Adrenal gland (tissue), 12 donors: ENCODE measurements around the gene BCAT1. TPM values are rescaled to one million over a fixed set of nuclear protein-coding genes. Genes with fewer than 3 reads are reported as not detected.

Experiments
- DNase-seq, 7 donors: peaks; one replicate each; pipeline ENCODE4 v3.0.0-alpha.2; 2019 to 2020
- H3K27ac ChIP-seq, 5 donors: fragments of 200-600 bp; sonication (generic) in 4 of 5; 1 replicate in 3 of 5; 2 replicates in 2 of 5; pipeline versions ENCODE4 v1.5.1 to v1.8.0; 2016 to 2020; ENCODE audit warnings: mild to moderate bottlenecking in 1 of 5
- H3K27me3 ChIP-seq: fragments of 200-600 bp; 2 replicates; pipeline ENCODE4 v1.8.0; 2021
- H3K36me3 ChIP-seq, 2 donors: fragments of 200-600 bp; replicated peaks in 1 of 2; 1 replicate in 1 of 2; 2 replicates in 1 of 2; pipeline versions ENCODE4 v1.5.1 to v1.8.0; 2018 to 2022
- H3K4me1 ChIP-seq, 2 donors: fragments of 200-600 bp; replicated peaks in 1 of 2; 1 replicate in 1 of 2; 2 replicates in 1 of 2; pipeline versions ENCODE4 v1.5.1 to v1.8.0; 2018 to 2021
- H3K4me3 ChIP-seq, 4 donors: fragments of 200-600 bp; sonication (generic) in 3 of 4; one replicate each; pipeline ENCODE4 v1.5.1; 2016 to 2018
- H3K9me3 ChIP-seq, 3 donors: fragments of 200-600 bp; sonication (generic) in 1 of 3; replicated peaks in 1 of 3; 1 replicate in 2 of 3; 2 replicates in 1 of 3; pipeline versions ENCODE4 v1.5.1 to v1.8.0; 2016 to 2021
- CTCF ChIP-seq, 6 experiments: fragments of 450-650 bp in 4 of 6; fragments of 200-600 bp in 2 of 6; sonication (generic) in 1 of 6; IDR thresholded peaks; 1 replicate in 5 of 6; 2 replicates in 1 of 6; pipeline versions ENCODE4 v1.5.1 to v1.8.0; 2016 to 2021; ENCODE audit warnings: antibody characterized with exemption in 6 of 6, mild to moderate bottlenecking in 2 of 6, moderate library complexity in 1 of 6
- POLR2A ChIP-seq, 2 donors: fragments of 450-650 bp; IDR thresholded peaks; one replicate each; pipeline ENCODE4 v1.6.1; 2017; ENCODE audit warnings: antibody characterized with exemption in 2 of 2, mild to moderate bottlenecking in 2 of 2, moderate library complexity in 1 of 2
- WGBS, 4 donors: extraction: QIAGEN DNeasy Blood & Tissue Kit in 2 of 4; methylation state at CpG; one replicate each; pipeline versions ENCODE4 v1.1.5 to v1.1.7; 2013 to 2017; 5-methylcytosine and 5-hydroxymethylcytosine counted together
- intact Hi-C, 2 donors: fragments of 100-400 bp; cut with DNase I; formaldehyde crosslinking; loops; one replicate each; pipeline versions ENCODE4 v1.14.1 to v1.15.0; 2022 to 2023
- polyA plus RNA-seq, 3 donors: library from polyadenylated mRNA; stranded (reverse); fragments of 200-250 nt in 2 of 3; fragments of 350-450 nt in 1 of 3; fragmentation: Illumina TruSeq in 1 of 3; extraction: RNeasy Lipid Tissue Mini Kit (QIAGEN cat#74804) in 1 of 3; gene quantifications; one replicate each; pipeline ENCODE4 v1.2.3, GENCODE V29; 2013 to 2014
- total RNA-seq, 9 donors: library from RNA; depleted of rRNA in 4 of 9; stranded (reverse); fragments of >200 nt in 4 of 9; fragments of 120-200 nt in 1 of 9; fragmentation: NEBNext Ultra II Directional in 1 of 9; extraction: Animal tissue kit (Norgen Biotek cat#: 25700) in 1 of 9; gene quantifications; one replicate each; pipeline versions ENCODE4 v1.1.0 to v1.2.4, GENCODE V29; 2013 to 2023
- donor health status: healthy with polysubstance abuse.
- donor health status: Bipolar disorder and iron deficiency.
- donor health status: DM: yes; HTN: yes; CAD: no.
- donor health status: DM: no; HTN: no; CAD: no.
- donor health status: DM: no; HTN: no; CAD: no.
- donor health status: DM: yes; HTN: yes; CAD: no.

The BCAT1 gene
- total and polyA plus RNA-seq, 12 donors, result 2.1 to 41.5 (median 20.1) TPM

DNA sequence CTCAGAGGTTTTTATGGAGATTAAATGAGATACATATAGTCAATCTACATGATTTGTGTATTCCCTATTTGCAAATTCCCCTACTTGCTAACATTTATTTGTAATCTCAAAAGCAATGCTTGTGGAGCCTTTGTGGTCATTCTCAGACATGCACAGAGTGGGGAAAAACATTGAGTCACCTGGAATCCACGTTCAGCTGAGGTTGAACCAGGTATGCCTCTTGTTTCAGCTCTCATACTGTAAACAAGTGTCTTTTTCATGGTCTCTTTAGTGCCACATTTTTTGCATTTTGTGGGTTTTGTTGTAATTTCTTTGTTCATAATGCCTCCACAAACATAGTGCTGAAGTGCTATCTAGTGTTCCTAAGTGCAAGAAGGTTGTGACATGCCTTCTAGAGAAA is 181.9 kb downstream of the BCAT1 start:
- H3K27me3 ChIP-seq, result no peaks in the 10 kb centered on the region
- TF ChIP-seq POLR2A (IDR thresholded peaks at IDR 0.05) (no peak), CTCF (IDR thresholded peaks at IDR 0.05) (no peak)
- no peak overlapping the region for H3K27ac ChIP-seq
- 66 to 90% (median 74%) methylated on average over 1 of the region's 1 CpG for WGBS, 4 donors
- H3K9me3 ChIP-seq, result no peaks in the 10 kb centered on the region
- no peak for DNase-seq
- no peaks in the 10 kb centered on the region for H3K4me1 ChIP-seq
- intact Hi-C loops, result no loop called here
- H3K36me3 ChIP-seq, result no peaks in the 10 kb centered on the region
- H3K4me3 ChIP-seq, result no peak overlapping the region

GRCh38 chr12:24764712-24765111 is 184.2 kb downstream of the BCAT1 start:
- Histone ChIP-seq H3K4me1 (no peaks in the 10 kb centered on the region), H3K27ac (no peak overlapping the region)

DNA sequence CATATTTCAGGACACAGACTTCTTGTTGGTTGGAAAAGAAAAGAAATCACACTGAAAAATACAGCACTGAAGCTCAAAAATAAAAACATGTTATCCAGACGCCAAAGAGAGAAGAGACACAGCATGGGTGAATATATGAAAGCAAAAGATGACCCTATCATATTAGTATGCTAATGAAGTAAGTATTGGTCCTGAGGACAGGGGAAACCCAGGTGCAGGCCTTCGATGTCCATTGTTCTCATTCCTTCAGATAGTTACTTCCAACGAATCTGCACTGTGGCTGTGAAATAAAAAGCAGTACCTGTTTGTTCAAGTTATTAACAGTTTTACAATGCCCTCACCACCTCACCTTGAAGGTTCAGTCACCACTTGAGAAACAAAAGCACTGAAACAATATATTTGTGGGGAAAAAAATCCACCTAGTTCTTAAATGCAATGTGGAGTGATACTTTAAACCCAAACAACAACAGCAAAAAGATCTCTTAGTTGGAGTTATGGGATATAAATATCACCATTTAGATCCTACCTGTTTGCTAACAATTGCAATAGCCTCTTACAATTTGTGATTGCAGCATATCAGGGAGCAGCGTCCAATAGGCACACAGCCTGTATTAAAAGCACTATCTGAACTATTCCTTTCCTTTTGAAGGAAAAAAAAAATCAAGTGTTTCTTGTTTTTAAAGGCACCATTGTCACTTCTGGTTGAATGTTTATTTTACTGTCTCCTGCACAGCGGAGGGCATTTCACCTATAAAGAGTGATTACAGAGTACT is 188.1 kb downstream of the BCAT1 start:
- Histone ChIP-seq H3K36me3 (no peaks in the 10 kb centered on the region), H3K27ac (no peak overlapping the region), H3K9me3 (no peaks in the 10 kb centered on the region), H3K27me3 (no peaks in the 10 kb centered on the region), H3K4me3 (no peak overlapping the region), H3K4me1 (no peaks in the 10 kb centered on the region)
- no peak for TF ChIP-seq POLR2A (IDR thresholded peaks at IDR 0.05)
- TF ChIP-seq CTCF (IDR thresholded peaks at IDR 0.05), result no peak
- no peak for DNase-seq
- intact Hi-C loops, result no loop called here
- 67 to 73% (median 71%) methylated on average over 5 of the region's 5 CpGs for WGBS, 4 donors

More at GRCh38 chr12:24764712-24765111, 184.2 kb downstream of the BCAT1 start:
- Histone ChIP-seq H3K4me3 (no peak overlapping the region), H3K36me3 (no peaks in the 10 kb centered on the region), H3K9me3 (no peaks in the 10 kb centered on the region), H3K27me3 (no peaks in the 10 kb centered on the region)
- WGBS, 4 donors, result 83 to 92% (median 87%) methylated on average over 1 of the region's 1 CpG
- DNase-seq, result no peak
- no peak for TF ChIP-seq POLR2A (IDR thresholded peaks at IDR 0.05)
- TF ChIP-seq CTCF (IDR thresholded peaks at IDR 0.05), result no peak
- intact Hi-C loops, result no loop called here

- no peaks in the 10 kb centered on the region for H3K27me3 ChIP-seq
- H3K4me3 ChIP-seq, result no peak overlapping the region
- H3K36me3 ChIP-seq, result no peaks in the 10 kb centered on the region
- TF ChIP-seq CTCF (IDR thresholded peaks at IDR 0.05) (no peak), POLR2A (IDR thresholded peaks at IDR 0.05) (no peak)
- H3K9me3 ChIP-seq, result no peaks in the 10 kb centered on the region
- intact Hi-C loops, result no loop called here
- no peaks in the 10 kb centered on the region for H3K4me1 ChIP-seq
- 71 to 86% (median 75%) methylated on average over 1 of the region's 1 CpG for WGBS, 4 donors
- H3K27ac ChIP-seq, result no peak overlapping the region
- no peak for DNase-seq
Observed at GRCh38 chr12:24760162-24760561, 188.7 kb downstream of the BCAT1 start.

Other genes starting within 250 kb of the BCAT1 start
- gene DNAI7, start 246.1 kb upstream of the BCAT1 start, total RNA-seq, result 1 to 10 TPM in 3 of 9 donors, under 1 TPM in 6; 0.29 to 2.1 (median 0.72) TPM
- 1 to 10 TPM in 2 of 3 donors, under 1 TPM in 1; 0.74 to 2.3 (median 1.8) TPM for gene DNAI7, start 246.1 kb upstream of the BCAT1 start, polyA plus RNA-seq
- 100 to 1,000 TPM in 1 of 9 donors, 10 to 100 TPM in 8; 35.1 to 130 (median 50.7) TPM for gene ETFRF1, start 246.1 kb upstream of the BCAT1 start, total RNA-seq
- gene ETFRF1, start 246.1 kb upstream of the BCAT1 start, polyA plus RNA-seq, result 100 to 1,000 TPM in 1 of 3 donors, 10 to 100 TPM in 2; 29.9 to 140 (median 54.5) TPM